ENCODE measurements around the gene SLC11A2. TPM values are rescaled to one million over a fixed set of nuclear protein-coding genes. Genes with fewer than 3 reads are reported as not detected.
"Not testable (repeated sequence)": the region's sequence is repeated elsewhere in the genome, so short reads cannot be mapped to it uniquely, and the experiment has no call there.

Gene SLC11A2
- total and polyA plus RNA-seq, 8 donors: 19.1 to 52.9 (median 36.6) TPM

DNA sequence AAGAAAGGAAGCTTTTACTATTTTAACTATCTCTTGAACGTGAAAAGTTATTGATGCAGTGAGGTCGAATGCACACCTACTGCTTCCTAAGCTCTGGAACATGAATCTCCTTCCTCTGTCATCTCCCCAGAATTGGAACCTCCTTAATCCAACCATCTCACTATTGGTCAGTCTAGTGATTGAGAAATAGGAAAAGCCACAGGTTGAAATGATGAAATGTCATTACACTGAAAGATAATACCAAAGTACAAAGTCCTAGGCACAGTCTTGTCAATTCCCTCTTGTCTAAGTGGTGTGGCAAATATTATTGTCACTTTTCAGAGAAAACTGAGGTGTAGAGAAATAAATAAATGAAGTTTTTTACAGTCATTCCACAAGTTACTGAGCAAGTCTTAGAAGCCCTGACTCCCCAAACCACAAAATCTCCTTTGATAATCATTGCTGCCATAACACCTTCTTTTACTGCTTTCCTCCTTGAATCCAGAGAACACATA lies 93.3 kb downstream of the SLC11A2 start:
- no peak for DNase-seq
- ATAC-seq: no peak
- H3K4me1 ChIP-seq: peaks cover 8 to 27% (median 17%) of the 10 kb centered on the region in 3 donors
- TF ChIP-seq CTCF (IDR thresholded peaks at IDR 0.05): no peak
- H3K27me3 ChIP-seq: no peaks in the 10 kb centered on the region
- WGBS, 2 donors: 41 to 45% methylated on average over 2 of the region's 2 CpGs
- intact Hi-C loops (cut with DNase I): no loop called here
- peaks cover 0 to 9% (median 0%) of the 10 kb centered on the region in 3 donors for H3K36me3 ChIP-seq
- H3K27ac ChIP-seq: peak overlapping the region in 1 of 4 donors; percentile 10
- no peaks in the 10 kb centered on the region for H3K9me3 ChIP-seq
- H3K4me3 ChIP-seq: no peak overlapping the region
- FAIRE-seq: no peak

GRCh38 chr12:50930477-50930876 lies 95.7 kb downstream of the SLC11A2 start:
- peaks cover 6 to 36% (median 17%) of the 10 kb centered on the region in 3 donors for H3K4me1 ChIP-seq
- WGBS, 2 donors: 94 to 95% methylated on average over 12 of the region's 12 CpGs
- H3K9me3 ChIP-seq; ATAC-seq; FAIRE-seq; intact Hi-C loops (cut with DNase I); H3K36me3 ChIP-seq; H3K27ac ChIP-seq; DNase-seq; H3K4me3 ChIP-seq; H3K27me3 ChIP-seq: not testable (repeated sequence)

DNA sequence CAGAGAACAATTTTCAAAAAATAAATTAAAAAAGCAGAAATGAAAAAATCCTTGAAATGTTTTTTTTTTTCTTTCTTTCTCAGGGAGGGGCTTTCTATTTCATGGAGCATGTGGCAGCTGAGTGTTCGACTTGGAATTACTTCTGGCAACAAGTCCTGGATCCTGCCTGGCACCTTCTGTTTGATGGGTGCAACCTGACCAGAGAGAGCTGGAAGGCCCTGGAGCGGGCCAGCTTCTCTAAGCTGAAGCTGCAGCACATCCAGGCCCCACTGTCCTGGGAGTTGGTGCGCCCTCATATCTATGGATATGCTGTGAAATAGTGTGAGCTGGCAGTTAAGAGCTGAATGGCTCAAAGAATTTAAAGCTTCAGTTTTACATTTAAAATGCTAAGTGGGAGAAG lies 96.4 kb downstream of the SLC11A2 start:
- WGBS, 2 donors: 80 to 87% methylated on average over 3 of the region's 3 CpGs
- DNase-seq (no peak), FAIRE-seq (no peak), ATAC-seq (no peak)
- H3K27me3 ChIP-seq: no peaks in the 10 kb centered on the region
- H3K27ac ChIP-seq: no peak overlapping the region
- H3K9me3 ChIP-seq: no peaks in the 10 kb centered on the region
- intact Hi-C loops (cut with DNase I): no loop called here
- peaks cover 6 to 30% (median 11%) of the 10 kb centered on the region in 3 donors for H3K4me1 ChIP-seq
- no peak overlapping the region for H3K4me3 ChIP-seq
- peaks cover 0 to 9% (median 0%) of the 10 kb centered on the region in 3 donors for H3K36me3 ChIP-seq
- no peak for TF ChIP-seq CTCF (IDR thresholded peaks at IDR 0.05)

Other genes with a start within 250 kb of the SLC11A2 start
- gene TMPRSS12, start 183.5 kb downstream of the SLC11A2 start, total RNA-seq: under 1 TPM in 1 of 6 donors, not detected in 5; 0.12 TPM
- gene TMPRSS12, start 183.5 kb downstream of the SLC11A2 start, polyA plus RNA-seq: not detected
- not detected for gene HIGD1C, start 73.8 kb downstream of the SLC11A2 start, total RNA-seq
- not detected for gene HIGD1C, start 73.8 kb downstream of the SLC11A2 start, polyA plus RNA-seq
- 10 to 100 TPM; 34.3 to 59.1 (median 49.8) TPM for gene LETMD1, start 21.9 kb upstream of the SLC11A2 start, total RNA-seq
- gene LETMD1, start 21.9 kb upstream of the SLC11A2 start, polyA plus RNA-seq: 10 to 100 TPM; 45.2 to 59.5 TPM
- gene CSRNP2, start 57.2 kb upstream of the SLC11A2 start, total RNA-seq: 10 to 100 TPM in 5 of 6 donors, 1 to 10 TPM in 1; 8.2 to 15.1 (median 10.9) TPM
- 10 to 100 TPM in 1 of 2 donors, 1 to 10 TPM in 1; 9.2 to 10.4 TPM for gene CSRNP2, start 57.2 kb upstream of the SLC11A2 start, polyA plus RNA-seq
- gene TFCP2, start 146.8 kb upstream of the SLC11A2 start, total RNA-seq: 10 to 100 TPM in 2 of 6 donors, 1 to 10 TPM in 4; 7.2 to 15.3 (median 9.1) TPM
- 1 to 10 TPM; 6.7 to 9.7 TPM for gene TFCP2, start 146.8 kb upstream of the SLC11A2 start, polyA plus RNA-seq
- gene POU6F1, start 191.7 kb upstream of the SLC11A2 start, total RNA-seq: 1 to 10 TPM; 4.8 to 7.6 (median 6.3) TPM
- gene POU6F1, start 191.7 kb upstream of the SLC11A2 start, polyA plus RNA-seq: 10 to 100 TPM; 11.1 to 12.9 TPM
- gene DAZAP2, start 212.4 kb upstream of the SLC11A2 start, total RNA-seq: 100 to 1,000 TPM in 1 of 6 donors, 10 to 100 TPM in 5; 43.1 to 104 (median 62.7) TPM
- 100 to 1,000 TPM in 1 of 2 donors, 10 to 100 TPM in 1; 55.7 to 123 TPM for gene DAZAP2, start 212.4 kb upstream of the SLC11A2 start, polyA plus RNA-seq
- 1 to 10 TPM; 3.4 to 9.7 (median 7.2) TPM for gene SMAGP, start 244.0 kb upstream of the SLC11A2 start, total RNA-seq
- gene SMAGP, start 244.0 kb upstream of the SLC11A2 start, polyA plus RNA-seq: 1 to 10 TPM; 4.9 to 6.4 TPM

Measured in pancreas (tissue), 10 donors.